HepG2 (cell line): ENCODE measurements around the gene CCDC196. TPM values are rescaled to one million over a fixed set of nuclear protein-coding genes. Genes with fewer than 3 reads are reported as not detected.

Experiments
- ARID5B ChIP-seq: IDR thresholded peaks from 2 replicates; pipeline ENCODE4 v1.4.0; 2020; ENCODE audit warnings: mild to moderate bottlenecking, missing genetic modification reagents
- CSRNP1 ChIP-seq: sonication (generic); formaldehyde crosslinking; IDR thresholded peaks from 2 replicates; pipeline ENCODE4 v1.8.1; 2023; ENCODE audit warnings: mild to moderate bottlenecking, missing genetic modification reagents
- DZIP1 ChIP-seq: sonication (generic); formaldehyde crosslinking; IDR thresholded peaks from 2 replicates; pipeline ENCODE4 v1.5.0; 2020; ENCODE audit warnings: mild to moderate bottlenecking, missing genetic modification reagents
- HIVEP1 ChIP-seq: sonication (generic); formaldehyde crosslinking; IDR thresholded peaks from 2 replicates; pipeline ENCODE4 v1.4.0; 2020; ENCODE audit warnings: mild to moderate bottlenecking, missing genetic modification reagents
- HOXD1 ChIP-seq: sonication (generic); formaldehyde crosslinking; IDR thresholded peaks from 2 replicates; pipeline ENCODE4 v1.5.0; 2020; ENCODE audit warnings: missing genetic modification reagents
- JARID2 ChIP-seq: sonication (generic); formaldehyde crosslinking; IDR thresholded peaks from 2 replicates; pipeline ENCODE4 v1.8.1; 2023; ENCODE audit warnings: missing genetic modification reagents, inconsistent platforms; ENCODE audit not compliant: insufficient replicate concordance
- KDM5B ChIP-seq: sonication (generic); formaldehyde crosslinking; IDR thresholded peaks from 2 replicates; pipeline ENCODE4 v1.4.0; 2020; ENCODE audit warnings: missing genetic modification reagents, mild to moderate bottlenecking, borderline replicate concordance
- MAF1 ChIP-seq: sonication (generic); formaldehyde crosslinking; IDR thresholded peaks from 2 replicates; pipeline ENCODE4 v1.5.0; 2020; ENCODE audit warnings: missing genetic modification reagents, borderline replicate concordance
- MTERF4 ChIP-seq: sonication (generic); formaldehyde crosslinking; IDR thresholded peaks from 2 replicates; pipeline ENCODE4 v1.8.0; 2023; ENCODE audit warnings: mild to moderate bottlenecking, missing genetic modification reagents
- MXD1 ChIP-seq: sonication (generic); formaldehyde crosslinking; IDR thresholded peaks from 2 replicates; pipeline ENCODE4 v1.4.0; 2020; ENCODE audit warnings: mild to moderate bottlenecking, missing genetic modification reagents
- NFIB ChIP-seq: sonication (generic); formaldehyde crosslinking; IDR thresholded peaks from 2 replicates; pipeline ENCODE4 v1.9.0; 2021; ENCODE audit warnings: missing genetic modification reagents, mild to moderate bottlenecking, borderline replicate concordance
- NR2C2 ChIP-seq: sonication (generic); formaldehyde crosslinking; IDR thresholded peaks from 2 replicates; pipeline ENCODE4 v1.4.0; 2020; ENCODE audit warnings: missing genetic modification reagents, mild to moderate bottlenecking, moderate library complexity, borderline replicate concordance
- PCBP1 ChIP-seq: fragments of 200-400 bp; formaldehyde crosslinking; IDR thresholded peaks from 2 replicates; pipeline ENCODE4 v1.6.1; 2017; ENCODE audit warnings: mild to moderate bottlenecking, low read depth, low read length, borderline replicate concordance
- SIX1 ChIP-seq: sonication (generic); formaldehyde crosslinking; IDR thresholded peaks from 2 replicates; pipeline ENCODE4 v1.4.0; 2020; ENCODE audit warnings: missing genetic modification reagents, borderline replicate concordance
- WIZ ChIP-seq: sonication (generic); formaldehyde crosslinking; IDR thresholded peaks from 2 replicates; pipeline ENCODE4 v1.5.1; 2020; ENCODE audit warnings: mild to moderate bottlenecking, missing genetic modification reagents
- ZKSCAN8 ChIP-seq: IDR thresholded peaks from 2 replicates; pipeline ENCODE4 v1.6.1; 2016; ENCODE audit warnings: borderline replicate concordance, missing genetic modification reagents, missing compliant biosample characterization
- ZNF292 ChIP-seq: sonication (generic); formaldehyde crosslinking; IDR thresholded peaks from 2 replicates; pipeline ENCODE4 v1.8.1; 2022; ENCODE audit warnings: mild to moderate bottlenecking, low read depth, missing genetic modification reagents, borderline replicate concordance
- ZNF891 ChIP-seq: sonication (generic); formaldehyde crosslinking; IDR thresholded peaks from 2 replicates; pipeline ENCODE4 v1.5.0; 2020; ENCODE audit warnings: mild to moderate bottlenecking, missing genetic modification reagents
- polyA plus RNA-seq, 8 experiments: library from polyadenylated mRNA; depleted of rRNA in 3 of 8; stranded (reverse) in 7 of 8; unstranded in 1 of 8; fragments of >200 nt; fragmentation: Illumina TruSeq in 4 of 8; extraction: Trizol in 4 of 8; gene quantifications; 2 replicates each; pipeline versions ENCODE4 v1.2.1 to v1.2.3, GENCODE V29; 2011 to 2016; ENCODE audit warnings: low read depth in 4 of 8, missing spikeins in 1 of 8, mixed read lengths in 1 of 8; ENCODE audit not compliant: insufficient read depth in 1 of 8
- total RNA-seq, 5 experiments: library from RNA; depleted of rRNA; stranded (reverse); fragments of >200 nt; fragmentation: Illumina TruSeq; extraction: Trizol; gene quantifications; 2 replicates each; pipeline ENCODE4 v1.2.3, GENCODE V29; 2016; ENCODE audit warnings: low read depth in 1 of 5

CCDC196 gene
- total and polyA plus RNA-seq, 2 of the 13 experiments (the other 11 are each of a cell fraction or from before 2014, with no cell fraction given): not detected

- TF ChIP-seq JARID2 (CRISPR knock-in tag) (no peak), MXD1 (CRISPR knock-in tag) (no peak; the same call in none of the 2 replicates), NR2C2 (no peak), ZNF292 (peak; percentile 71), ZKSCAN8 (CRISPR knock-in tag) (no peak), NFIB (CRISPR knock-in tag) (no peak), ARID5B (CRISPR knock-in tag) (no peak), HOXD1 (CRISPR knock-in tag) (no peak), HIVEP1 (CRISPR knock-in tag) (0 out of 2 replicates have a peak, but pooled peaks have one; percentile 60), DZIP1 (CRISPR knock-in tag) (no peak), SIX1 (CRISPR knock-in tag) (no peak), WIZ (CRISPR knock-in tag) (no peak), MTERF4 (CRISPR knock-in tag) (0 out of 2 replicates have a peak, but pooled peaks have one; percentile 61), PCBP1 (no peak), CSRNP1 (CRISPR knock-in tag) (0 out of 2 replicates have a peak, but pooled peaks have one; percentile 9), MAF1 (no peak), KDM5B (CRISPR knock-in tag) (peak; percentile 52; the same call in 1 of the 2 replicates), ZNF891 (CRISPR knock-in tag) (no peak)
These were observed 22.9 kb downstream of the CCDC196 start (continued) for GRCh38 chr14:66508846-66509621.
